HG02642 (cell line): ENCODE results near the gene LAMA5.
"Not testable (repeated sequence)": the region's sequence is repeated elsewhere in the genome, so short reads cannot be mapped to it uniquely, and the experiment has no call there.

Experiments
- ATAC-seq: cut with Tn5 transposase; IDR thresholded peaks from one replicate; pipeline ENCODE4 v1.9.1; 2021; ENCODE audit warnings: mild to moderate bottlenecking; ENCODE audit not compliant: unreplicated experiment, poor library complexity

LAMA5 gene

DNA sequence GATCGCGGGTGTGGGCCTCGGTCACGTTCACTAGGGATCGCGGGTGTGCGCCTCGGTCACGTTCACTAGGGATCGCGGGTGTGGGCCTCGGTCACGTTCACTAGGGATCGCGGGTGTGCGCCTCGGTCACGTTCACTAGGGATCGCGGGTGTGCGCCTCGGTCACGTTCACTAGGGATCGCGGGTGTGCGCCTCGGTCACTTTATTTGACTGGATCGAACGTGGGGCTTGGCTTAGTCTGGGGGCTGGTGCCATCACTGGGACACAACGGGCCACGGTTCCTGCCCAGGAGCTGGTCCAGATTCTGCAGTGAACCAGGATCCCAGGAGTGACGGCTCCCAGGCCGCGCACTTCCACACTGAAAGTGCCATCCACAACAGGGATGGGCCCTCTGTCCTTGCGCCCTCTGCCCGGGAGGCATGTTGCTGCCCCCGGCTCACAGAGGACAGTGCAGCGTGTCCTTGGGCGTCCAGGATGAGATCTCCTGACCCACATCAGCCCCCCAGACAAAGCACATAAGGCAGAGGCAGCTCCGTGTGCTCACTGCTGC lies 6.6 kb upstream of the LAMA5 start:
- ATAC-seq, result not testable (repeated sequence)

DNA sequence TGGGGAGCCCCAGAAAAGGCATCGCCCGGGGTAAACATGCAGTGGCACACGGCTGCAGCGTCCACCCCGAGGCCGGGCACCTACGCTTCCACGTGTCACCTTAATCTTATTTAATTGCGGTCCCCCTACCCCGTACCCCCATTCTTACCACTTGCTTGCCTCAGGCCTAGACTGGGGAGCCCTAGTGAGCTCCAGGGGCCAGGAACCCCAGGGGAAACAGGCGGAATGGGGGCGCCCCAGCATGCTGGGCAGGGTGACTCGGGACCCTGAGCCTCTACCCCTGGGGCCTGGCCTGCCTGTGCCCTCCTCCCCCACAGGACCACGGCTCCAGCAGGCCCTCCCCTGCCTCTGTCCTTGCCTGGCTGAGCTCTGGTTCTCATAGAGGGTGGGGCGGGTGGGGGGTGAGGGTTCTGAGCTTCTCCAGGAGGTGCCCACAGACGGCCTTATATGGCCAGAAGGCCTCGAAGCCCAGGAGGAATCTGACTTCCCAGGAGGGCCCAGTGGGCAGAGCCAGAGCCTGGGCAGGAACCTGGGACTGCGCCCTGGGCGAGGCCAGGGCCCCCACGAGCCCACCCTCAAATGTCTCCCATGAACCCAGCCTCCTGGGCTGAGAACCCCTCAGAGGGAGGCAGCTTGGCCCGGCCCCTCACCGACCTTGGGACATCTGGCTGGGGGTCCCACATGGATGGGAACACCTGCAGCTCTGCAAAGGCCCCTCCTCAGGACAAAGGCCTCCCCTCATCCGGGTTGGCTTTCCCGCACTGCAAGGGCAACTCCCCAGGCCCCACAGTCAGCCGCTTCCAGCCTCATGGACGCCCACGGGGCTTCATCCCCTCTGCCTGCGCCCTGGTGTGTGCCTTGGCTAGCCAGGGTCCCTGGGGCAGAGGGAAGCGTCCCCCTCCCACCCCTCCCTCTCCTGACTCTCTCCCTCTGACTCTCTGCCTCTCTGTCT lies 5.2 kb upstream of the LAMA5 start:
- no peak for ATAC-seq

DNA sequence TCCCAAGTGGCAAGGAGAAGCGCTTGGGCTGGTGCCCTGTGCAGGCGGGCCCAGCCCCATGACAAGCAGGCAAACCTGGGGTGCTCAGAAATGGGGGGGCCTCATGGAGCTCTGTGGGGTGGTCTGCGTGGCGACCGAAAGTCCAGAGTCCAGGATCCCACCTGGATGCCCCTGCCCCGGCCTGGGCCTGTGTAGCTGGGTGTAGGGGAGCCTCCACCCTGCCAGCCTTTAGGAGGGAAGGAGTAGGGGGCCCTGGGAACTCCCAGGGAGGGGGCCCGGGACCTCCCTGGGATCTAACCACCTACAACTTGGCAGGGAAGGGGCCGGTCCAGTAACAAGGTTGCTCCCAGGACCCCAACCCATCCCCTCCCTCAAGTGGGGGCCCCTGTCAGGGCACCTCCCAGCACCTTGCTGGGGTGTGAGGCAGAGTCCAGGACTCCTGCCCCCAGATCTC lies 4.5 kb upstream of the LAMA5 start:
- no peak for ATAC-seq

DNA sequence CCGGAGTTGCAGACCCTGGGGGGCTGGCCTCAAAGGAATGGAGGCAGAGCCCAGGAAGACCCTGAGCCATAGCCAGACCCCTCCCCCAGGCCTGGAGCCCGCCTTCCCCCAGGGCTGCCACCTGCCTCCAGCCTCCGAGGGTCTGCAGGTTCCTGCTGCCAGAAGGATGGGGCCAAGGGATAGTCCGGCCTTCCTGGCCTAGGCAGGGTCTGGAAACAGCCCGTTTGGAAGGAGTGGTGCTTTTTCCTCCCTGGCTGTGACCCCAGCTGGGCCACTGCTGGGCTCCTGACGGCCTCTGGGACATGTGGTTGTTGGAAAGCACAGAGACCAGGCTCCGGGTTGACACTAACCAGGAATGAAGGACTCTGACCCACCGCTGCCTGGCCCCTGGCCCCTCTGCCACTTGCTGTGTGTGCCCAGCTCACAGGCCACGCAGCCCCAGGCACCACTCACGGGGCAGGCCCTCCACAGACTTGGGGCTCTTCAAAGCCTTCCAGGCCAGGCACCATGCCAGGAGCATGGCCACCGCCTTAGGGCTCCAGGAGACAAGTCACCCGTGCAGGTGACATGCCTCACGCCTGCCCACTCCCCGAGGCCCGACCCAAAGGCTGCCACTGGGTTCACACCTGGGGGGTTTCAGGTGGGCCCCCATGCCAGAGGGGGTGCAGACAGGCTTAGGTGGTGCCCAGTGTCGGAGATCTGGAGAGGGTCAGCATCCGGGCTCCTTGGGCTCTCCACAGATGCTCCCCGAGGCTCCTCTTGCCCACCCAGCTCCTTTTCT lies 3.9 kb upstream of the LAMA5 start:
- no peak for ATAC-seq

DNA sequence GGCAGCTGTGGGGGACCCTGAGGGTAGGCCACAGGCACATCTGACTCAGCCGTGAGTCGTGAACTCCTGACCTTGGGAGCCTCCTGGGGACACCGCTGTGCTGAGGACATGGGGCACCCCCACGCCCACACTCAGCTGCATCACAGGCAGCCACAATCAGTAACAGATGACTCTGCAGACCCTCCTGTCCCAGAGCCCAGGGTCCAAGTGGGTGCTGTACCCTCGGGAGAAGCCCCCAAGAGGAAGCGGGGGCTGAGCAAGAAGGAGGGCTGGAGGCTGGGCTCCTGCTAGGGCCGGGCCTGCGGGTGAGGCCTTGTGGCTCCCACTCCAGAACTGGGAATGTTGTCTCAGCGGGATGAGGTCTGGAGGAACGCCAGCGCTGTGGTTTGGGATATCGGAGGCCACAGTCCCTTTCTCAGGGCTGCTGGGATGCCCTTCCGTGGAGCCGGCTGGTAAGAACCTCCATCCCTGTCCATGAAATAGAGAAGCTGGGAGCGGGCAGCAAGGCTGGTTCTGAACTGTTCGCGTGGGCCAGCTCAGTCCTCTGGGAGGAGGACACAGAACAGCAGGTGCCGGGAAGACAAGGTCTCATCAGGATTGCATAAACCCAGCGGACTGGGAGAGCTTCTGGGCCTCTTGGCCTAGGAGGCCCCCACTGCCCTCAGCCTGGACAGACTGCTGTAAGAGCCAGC lies 3.1 kb upstream of the LAMA5 start:
- ATAC-seq, result no peak

DNA sequence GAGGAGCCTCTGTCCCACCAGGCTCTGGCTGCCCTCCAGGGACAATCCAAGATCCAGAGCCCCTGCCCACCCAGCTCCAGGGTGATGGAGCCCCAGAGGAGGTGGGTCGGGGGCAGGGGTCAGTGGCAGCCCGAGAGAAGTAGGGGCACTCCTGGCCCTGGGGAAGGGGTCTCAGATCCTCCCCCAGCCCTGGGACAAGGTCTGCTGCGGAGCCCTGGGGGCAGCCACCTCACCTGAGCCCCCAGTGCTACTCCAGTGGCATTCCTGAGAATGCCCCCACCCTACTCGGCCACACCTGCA lies 2.7 kb upstream of the LAMA5 start:
- no peak for ATAC-seq

DNA sequence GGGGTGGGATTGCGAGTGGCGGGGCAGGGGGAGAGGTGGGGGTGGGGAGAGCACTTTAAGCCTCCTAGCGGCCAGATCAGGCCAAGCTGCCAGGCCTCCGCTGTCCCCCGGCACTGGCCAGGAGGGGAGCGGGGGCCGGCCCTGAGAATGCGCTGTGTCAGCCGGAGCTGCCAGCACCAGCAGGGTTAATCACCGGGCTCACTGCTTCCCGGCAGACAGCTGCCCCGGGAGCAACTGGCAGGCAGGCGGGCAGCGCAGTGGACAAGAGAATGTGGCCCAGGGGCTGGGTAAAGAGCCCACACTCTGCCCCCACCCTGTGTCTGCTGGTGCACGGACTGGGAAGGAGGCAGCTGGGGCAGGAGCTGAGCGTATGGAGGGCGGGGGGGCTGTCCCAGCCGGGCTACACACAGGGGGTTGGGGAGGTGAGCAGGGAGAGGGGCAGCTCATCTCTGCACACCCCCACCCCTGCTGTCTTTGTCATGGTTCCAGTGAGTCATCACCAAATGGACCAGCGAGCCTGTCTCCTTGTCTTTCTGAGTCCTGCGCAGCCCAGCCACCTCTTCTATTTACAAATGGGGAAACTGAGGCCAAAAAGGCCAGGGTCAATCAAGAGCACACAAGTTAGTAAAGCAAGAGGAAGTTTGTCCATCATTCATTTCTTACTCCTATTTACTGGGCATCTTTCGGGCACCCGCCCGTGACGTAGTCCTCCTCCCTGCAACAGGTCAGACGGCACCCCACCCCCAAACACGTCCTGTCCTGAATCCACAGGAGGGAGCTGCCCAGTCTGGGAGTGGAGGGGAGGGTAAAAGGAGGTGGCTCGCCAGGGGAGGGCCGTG lies 2.1 kb upstream of the LAMA5 start:
- no peak for ATAC-seq

DNA sequence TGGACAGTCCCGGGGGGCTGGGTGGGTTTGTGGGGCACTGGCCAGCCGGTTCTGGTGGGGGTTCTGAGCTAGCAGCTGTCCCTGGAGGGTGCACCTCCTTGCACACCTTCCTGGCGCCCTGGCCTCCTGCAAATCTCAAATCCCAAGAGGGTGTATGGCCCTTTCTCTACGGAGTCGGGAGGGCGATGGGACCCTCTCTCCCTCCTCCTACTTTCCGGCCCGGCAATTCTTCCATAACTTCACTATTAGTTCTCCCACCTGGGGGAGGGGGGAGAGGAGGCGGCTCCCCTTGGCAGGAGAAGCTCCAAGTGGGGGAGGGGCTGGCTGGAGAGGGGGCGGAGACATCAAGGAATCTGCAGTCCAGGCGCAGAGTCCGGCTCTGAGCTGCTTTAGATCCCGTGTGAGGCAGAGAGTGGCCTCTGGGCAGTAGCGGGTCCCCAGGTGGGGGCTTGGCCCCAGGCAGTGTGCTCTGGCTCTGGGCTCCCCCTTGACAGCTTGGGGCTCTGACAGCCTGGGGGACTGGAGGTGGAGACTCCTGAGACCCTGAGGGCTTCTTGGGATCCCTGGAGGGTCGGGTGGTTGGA lies 1.4 kb upstream of the LAMA5 start:
- no peak for ATAC-seq

- ATAC-seq, result no peak
These were observed 700 bp upstream of the LAMA5 start for GRCh38 chr20:62367633-62368391.

DNA sequence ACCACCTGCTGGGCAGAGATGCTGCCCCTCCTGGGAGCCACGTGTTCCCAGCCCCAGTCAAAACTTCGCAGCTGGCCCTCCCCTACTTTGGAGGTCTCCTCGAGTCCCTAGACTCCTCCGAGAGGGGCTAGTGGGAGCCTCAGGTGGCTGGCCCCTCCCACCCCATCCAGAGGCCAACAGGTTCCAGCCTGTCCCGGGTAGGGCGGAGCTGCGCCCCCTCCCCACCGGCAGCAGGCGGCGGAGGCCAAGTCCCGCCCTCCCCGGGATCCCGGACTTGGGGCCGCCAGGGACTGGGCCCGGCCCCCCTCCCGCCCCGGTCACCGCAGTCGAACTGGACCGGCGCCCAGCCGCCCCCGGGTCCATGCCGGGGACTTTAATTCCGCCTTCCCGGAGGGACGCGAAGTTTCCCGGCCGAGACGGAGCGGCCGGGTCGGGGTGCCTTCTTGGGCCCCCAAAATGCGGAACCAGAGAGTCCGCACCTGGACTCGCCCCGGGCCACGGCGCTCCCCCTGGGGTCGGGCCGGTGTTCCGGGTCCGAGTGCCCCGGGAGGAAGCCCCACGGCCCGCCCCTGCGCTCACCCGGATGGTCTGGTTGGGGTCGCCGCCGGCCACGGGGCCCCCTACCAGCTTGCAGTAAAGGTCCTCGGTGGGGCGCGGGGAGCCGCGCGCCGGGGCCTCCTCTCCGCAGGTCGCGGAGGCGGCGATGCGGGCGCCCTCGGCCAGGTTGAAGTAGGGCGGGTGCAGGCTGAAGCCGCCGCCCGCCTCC lies 559 bp downstream of the LAMA5 start:
- ATAC-seq, result no peak

GRCh38 chr20:62365814-62366369 lies 1.2 kb downstream of the LAMA5 start:
- ATAC-seq, result no peak

DNA sequence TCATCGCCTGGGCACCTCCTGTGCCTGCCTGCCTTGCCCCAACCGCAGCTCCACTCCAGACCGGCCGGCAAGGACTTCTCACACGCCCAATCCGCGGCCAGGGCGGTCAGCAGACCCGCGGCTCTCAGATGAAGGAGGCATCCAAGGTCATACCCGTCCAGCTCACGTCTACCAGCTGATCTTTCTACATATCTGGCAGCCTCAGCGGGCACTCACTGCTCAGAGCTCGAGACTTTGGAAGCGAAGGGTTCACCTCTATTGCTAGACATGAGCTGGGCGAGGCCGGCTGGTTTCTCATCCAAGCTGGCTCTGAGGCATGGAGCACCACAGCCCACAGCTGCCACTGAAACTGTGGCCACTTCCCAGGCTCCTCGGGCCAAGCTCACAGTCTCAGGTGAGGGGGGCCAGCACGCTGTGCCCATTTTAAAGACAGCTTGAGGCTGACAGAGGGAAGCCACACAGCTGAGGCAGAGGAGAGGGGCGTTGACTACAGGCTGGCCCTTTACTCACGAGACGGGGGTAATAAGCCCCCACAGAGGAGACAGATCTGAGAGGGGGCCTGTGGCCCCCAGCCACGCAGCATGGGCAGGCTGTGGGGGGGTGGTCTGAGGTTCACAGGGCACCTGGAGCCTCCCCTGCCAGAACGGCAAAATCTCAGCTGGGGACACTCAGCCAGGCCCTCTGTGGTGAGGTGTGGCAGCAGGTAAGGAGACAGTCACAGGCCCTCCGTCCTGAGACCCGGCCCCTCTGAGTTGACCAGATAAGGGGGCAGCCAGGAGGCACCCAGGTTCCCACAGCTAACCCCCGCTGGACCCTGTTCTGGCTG lies 2.0 kb downstream of the LAMA5 start:
- ATAC-seq, result no peak

DNA sequence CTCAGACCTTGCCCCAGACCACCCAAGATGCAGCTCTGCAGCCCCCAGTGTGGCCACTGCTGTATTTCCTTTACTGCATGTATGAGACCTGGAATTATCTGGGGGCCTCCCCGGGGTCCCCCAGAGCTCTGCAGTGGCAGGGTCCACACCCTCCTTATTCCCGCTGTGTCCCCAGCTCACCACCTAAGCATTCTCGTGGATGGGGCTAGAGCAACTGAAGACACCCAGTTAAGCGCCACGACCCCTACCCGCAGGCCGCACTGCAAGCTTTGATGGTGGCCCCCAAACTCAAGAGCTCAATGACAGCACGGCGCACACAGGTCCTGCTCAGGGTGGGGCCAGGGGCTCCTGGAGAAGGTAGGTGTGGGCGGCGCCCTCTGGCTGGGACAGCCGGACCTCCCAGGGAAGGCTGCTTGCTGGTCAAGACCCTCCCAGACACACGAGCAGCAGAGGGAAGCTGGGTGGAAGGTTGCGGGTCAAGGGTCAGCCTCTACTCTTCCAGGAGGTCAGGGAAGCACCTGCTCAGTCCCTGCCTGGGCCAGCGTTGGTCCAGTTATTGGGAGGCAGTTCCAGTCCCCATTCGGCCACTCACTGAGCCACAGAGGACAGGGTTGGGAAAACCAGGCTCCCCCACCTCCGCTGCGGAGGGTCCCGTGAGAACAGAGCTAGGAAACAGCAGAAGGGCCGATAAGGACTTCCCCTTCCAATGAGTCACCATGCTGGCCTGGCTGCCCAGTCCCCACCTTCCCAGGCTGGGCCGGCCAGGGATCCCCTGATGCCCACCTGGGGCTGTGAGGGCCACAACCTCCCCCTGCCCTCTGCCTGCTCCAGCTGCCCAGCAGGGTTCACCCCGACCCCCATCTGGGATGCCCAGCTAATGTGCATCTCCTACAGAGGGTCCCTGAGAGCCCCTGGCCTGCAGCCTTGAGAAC lies 2.9 kb downstream of the LAMA5 start:
- no peak for ATAC-seq

DNA sequence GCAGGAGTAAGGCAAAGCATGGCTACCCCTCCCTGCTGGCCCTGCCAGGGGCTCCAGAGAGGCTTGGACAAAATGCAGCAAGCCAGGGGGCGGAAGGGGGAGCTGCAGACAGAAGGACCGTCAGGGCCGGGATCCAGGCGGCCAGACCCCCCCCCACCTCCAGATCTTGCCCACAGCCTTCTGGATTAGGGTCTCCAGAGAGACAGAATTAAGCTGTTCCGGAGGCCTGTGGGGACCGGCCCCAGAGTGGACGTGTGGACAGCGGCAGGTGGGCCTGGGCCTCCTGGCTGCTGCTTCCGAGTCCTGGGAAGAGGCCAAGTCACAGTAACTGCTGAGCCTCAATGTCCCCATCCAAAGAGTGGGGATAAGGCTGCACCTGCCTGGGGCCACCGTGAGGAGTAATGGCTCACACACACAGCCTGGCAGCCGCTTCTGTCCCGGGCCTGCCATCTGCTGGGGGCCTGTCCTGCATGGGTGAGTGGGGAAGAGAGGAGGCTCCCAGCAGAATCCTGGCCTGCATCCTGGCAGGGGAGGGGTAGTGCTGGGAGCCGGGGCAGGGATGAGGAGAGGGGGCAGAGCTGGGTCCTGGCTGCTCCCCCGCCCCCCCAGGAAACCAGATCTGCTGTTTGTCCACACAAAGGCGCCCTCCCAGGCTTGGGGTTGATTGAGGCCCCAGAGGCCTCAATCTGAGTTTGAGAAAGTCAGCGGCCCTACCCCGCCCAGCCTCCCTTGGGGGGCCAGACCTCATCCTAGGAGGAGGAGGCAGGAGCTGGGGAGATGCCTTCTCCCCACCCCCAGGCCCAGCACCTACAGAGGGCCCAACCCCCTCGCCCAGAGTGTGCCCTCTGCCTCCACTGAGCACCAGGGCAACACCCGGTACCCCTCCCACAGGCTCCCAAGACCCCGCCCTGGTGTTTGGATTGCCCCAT lies 3.9 kb downstream of the LAMA5 start:
- no peak for ATAC-seq

DNA sequence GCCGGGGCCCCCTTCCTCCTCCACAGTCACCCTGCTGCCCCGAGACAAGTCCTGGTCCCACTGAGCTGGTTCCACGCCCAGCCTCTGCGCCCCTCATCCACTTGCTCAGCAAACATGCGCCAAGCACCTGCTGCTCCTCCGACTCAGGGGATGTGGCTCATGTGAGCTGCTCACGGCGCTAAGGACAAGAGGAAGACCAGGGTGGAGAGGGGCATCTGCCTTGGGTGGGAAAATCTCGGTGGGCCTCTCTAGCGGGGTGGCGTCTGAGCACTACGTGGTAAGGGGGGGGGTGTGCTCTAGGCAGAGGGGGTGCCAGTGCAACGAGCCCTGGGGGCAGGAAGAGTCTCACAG lies 4.5 kb downstream of the LAMA5 start:
- no peak for ATAC-seq
